H9 (cell line): ENCODE measurements around the gene CAGE1. TPM values are rescaled to one million over a fixed set of nuclear protein-coding genes. Genes with fewer than 3 reads are reported as not detected.

Source experiments
- DNase-seq: peaks from one replicate; pipeline ENCODE4 v3.0.0-alpha.2; 2017
- H2AFZ ChIP-seq: one replicate; pipeline ENCODE4 v1.6.1; 2013; ENCODE audit warnings: mild to moderate bottlenecking, low read length, control low read depth, moderate library complexity
- H2AK5ac ChIP-seq: 2 replicates; pipeline ENCODE4 v1.6.1; 2013; ENCODE audit warnings: low read length, control low read depth, mixed read lengths; ENCODE audit not compliant: insufficient read length
- H2BK120ac ChIP-seq: one replicate; pipeline ENCODE4 v1.6.1; 2013; ENCODE audit warnings: low read depth, mild to moderate bottlenecking, low read length, control low read depth, inconsistent platforms; ENCODE audit not compliant: poor library complexity, severe bottlenecking
- H2BK12ac ChIP-seq: 2 replicates; pipeline ENCODE4 v1.6.1; 2013; ENCODE audit warnings: low read length, control low read depth, mixed read lengths, low read depth; ENCODE audit not compliant: insufficient read length
- H2BK15ac ChIP-seq: 2 replicates; pipeline ENCODE4 v1.6.1; 2013; ENCODE audit warnings: low read depth, low read length, control low read depth
- H2BK20ac ChIP-seq: one replicate; pipeline ENCODE4 v1.6.1; 2013; ENCODE audit warnings: low read depth, mild to moderate bottlenecking, low read length, control low read depth, inconsistent platforms; ENCODE audit not compliant: poor library complexity, severe bottlenecking
- H2BK5ac ChIP-seq: 2 replicates; pipeline ENCODE4 v1.6.1; 2013; ENCODE audit warnings: low read length, control low read depth, mixed read lengths; ENCODE audit not compliant: insufficient read length
- H3K14ac ChIP-seq: 2 replicates; pipeline ENCODE4 v1.6.1; 2013; ENCODE audit warnings: low read length, control low read depth; ENCODE audit not compliant: insufficient read depth
- H3K18ac ChIP-seq: 2 replicates; pipeline ENCODE4 v1.6.1; 2013; ENCODE audit warnings: low read depth, mild to moderate bottlenecking, mixed read lengths, low read length, control low read depth; ENCODE audit not compliant: insufficient read length
- H3K23ac ChIP-seq: 2 replicates; pipeline ENCODE4 v1.6.1; 2013; ENCODE audit warnings: low read length, control low read depth, mixed read lengths, low read depth; ENCODE audit not compliant: insufficient read length
- H3K23me2 ChIP-seq: 2 replicates; pipeline ENCODE4 v1.6.1; 2013; ENCODE audit warnings: low read depth, mild to moderate bottlenecking, mixed read lengths, low read length, control low read depth; ENCODE audit not compliant: insufficient read length, poor library complexity, severe bottlenecking
- H3K27ac ChIP-seq: 2 replicates; pipeline ENCODE4 v1.5.1; 2013; ENCODE audit warnings: low read length, control low read depth, mixed read lengths, low read depth; ENCODE audit not compliant: insufficient read length
- H3K27me3 ChIP-seq: 2 replicates; pipeline ENCODE4 v1.6.1; 2013; ENCODE audit warnings: low read length, control low read depth, inconsistent platforms; ENCODE audit not compliant: insufficient read depth
- H3K4ac ChIP-seq: 2 replicates; pipeline ENCODE4 v1.6.1; 2013; ENCODE audit warnings: low read depth, mild to moderate bottlenecking, control low read depth, inconsistent platforms, low read length, moderate library complexity
- H3K4me1 ChIP-seq: 2 replicates; pipeline ENCODE4 v1.6.1; 2013; ENCODE audit warnings: low read length, control low read depth, inconsistent platforms; ENCODE audit not compliant: insufficient read depth
- H3K4me2 ChIP-seq: 2 replicates; pipeline ENCODE4 v1.6.1; 2013; ENCODE audit warnings: low read length, control low read depth, mixed read lengths; ENCODE audit not compliant: insufficient read length, insufficient read depth
- H3K56ac ChIP-seq: 2 replicates; pipeline ENCODE4 v1.6.1; 2013; ENCODE audit warnings: low read depth, mild to moderate bottlenecking, mixed read lengths, low read length, control low read depth; ENCODE audit not compliant: insufficient read length
- H3K79me1 ChIP-seq: 2 replicates; pipeline ENCODE4 v1.6.1; 2013; ENCODE audit warnings: low read depth, mild to moderate bottlenecking, moderate library complexity, low read length, control low read depth, inconsistent platforms; ENCODE audit not compliant: insufficient read depth, poor library complexity, severe bottlenecking
- H3K79me2 ChIP-seq: 2 replicates; pipeline ENCODE4 v1.6.1; 2013; ENCODE audit warnings: low read length, control low read depth, inconsistent platforms; ENCODE audit not compliant: insufficient read depth
- H3K9ac ChIP-seq: 2 replicates; pipeline ENCODE4 v1.6.1; 2013; ENCODE audit warnings: low read length, control low read depth, mixed read lengths; ENCODE audit not compliant: insufficient read length; ENCODE audit errors: extremely low read depth
- H3K9me3 ChIP-seq: one replicate; pipeline ENCODE4 v1.6.1; 2013; ENCODE audit warnings: low read depth, low read length, inconsistent platforms; ENCODE audit not compliant: control insufficient read depth
- H3T11ph ChIP-seq: one replicate; pipeline ENCODE4 v1.6.1; 2013; ENCODE audit warnings: mild to moderate bottlenecking, low read length, control low read depth, inconsistent platforms
- H4K20me1 ChIP-seq: one replicate; pipeline ENCODE4 v1.6.1; 2013; ENCODE audit not compliant: control insufficient read depth, insufficient read length, insufficient read depth
- H4K5ac ChIP-seq: 2 replicates; pipeline ENCODE4 v1.6.1; 2013; ENCODE audit warnings: low read depth, mild to moderate bottlenecking, mixed read lengths, low read length, control low read depth; ENCODE audit not compliant: insufficient read length
- H4K8ac ChIP-seq: replicated peaks from 2 replicates; pipeline ENCODE4 v1.6.1; 2013; ENCODE audit warnings: low read length, control low read depth, mixed read lengths, low read depth; ENCODE audit not compliant: insufficient read length
- H4K91ac ChIP-seq: 2 replicates; pipeline ENCODE4 v1.6.1; 2013; ENCODE audit warnings: low read depth, mild to moderate bottlenecking, moderate library complexity, mixed read lengths, low read length, control low read depth; ENCODE audit not compliant: insufficient read length
- H3K27ac Mint-ChIP-seq, 3 experiments: 2 replicates in 2 of 3; 3 replicates in 1 of 3; pipeline ENCODE4 v1.8.0; 2020 to 2021; ENCODE audit warnings: mixed read lengths in 3 of 3, mild to moderate bottlenecking in 1 of 3, moderate library complexity in 1 of 3
- H3K27me3 Mint-ChIP-seq: 2 replicates; pipeline ENCODE4 v1.8.0; 2021; ENCODE audit warnings: low read depth, mild to moderate bottlenecking, moderate library complexity, mixed read lengths
- H3K36me3 Mint-ChIP-seq, 3 experiments: 2 replicates in 2 of 3; 3 replicates in 1 of 3; pipeline ENCODE4 v1.8.0; 2020 to 2021; ENCODE audit warnings: low read depth in 3 of 3, mixed read lengths in 3 of 3; ENCODE audit not compliant: insufficient read depth in 1 of 3
- H3K4me1 Mint-ChIP-seq, 2 experiments: 2 replicates each; pipeline ENCODE4 v1.8.0; 2020; ENCODE audit warnings: mixed read lengths in 2 of 2
- H3K4me3 Mint-ChIP-seq, 2 experiments: 2 replicates in 1 of 2; 3 replicates in 1 of 2; pipeline ENCODE4 v1.8.0; 2020 to 2021; ENCODE audit warnings: mild to moderate bottlenecking in 2 of 2, mixed read lengths in 2 of 2, moderate library complexity in 1 of 2
- H3K9me3 Mint-ChIP-seq, 2 experiments: 2 replicates in 1 of 2; 3 replicates in 1 of 2; pipeline ENCODE4 v1.8.0; 2020; ENCODE audit warnings: mild to moderate bottlenecking in 2 of 2, mixed read lengths in 2 of 2, moderate library complexity in 1 of 2
- WGBS: extraction: QIAGEN DNeasy Blood & Tissue Kit; methylation state at CpG from one replicate; pipeline ENCODE4 v1.1.7; 2013; ENCODE audit warnings: missing lambda C conversion rate, low lambda C conversion rate, mixed read lengths; ENCODE audit not compliant: insufficient read length; ENCODE audit errors: extremely low coverage; 5-methylcytosine and 5-hydroxymethylcytosine counted together
- total RNA-seq: library from RNA; stranded (reverse); gene quantifications from 2 replicates; pipeline ENCODE4 v1.2.1, GENCODE V29; 2021
- TF ChIP-seq, protein P1 (sequence below): fragments of 200-600 bp; sonication (generic); conservative IDR thresholded peaks from 3 replicates; pipeline ENCODE4 v1.8.0; 2021; ENCODE audit warnings: antibody characterized with exemption, mild to moderate bottlenecking

The CAGE1 gene
- total RNA-seq, 1 experiment from 2014 or later, result 0.28 TPM

DNA sequence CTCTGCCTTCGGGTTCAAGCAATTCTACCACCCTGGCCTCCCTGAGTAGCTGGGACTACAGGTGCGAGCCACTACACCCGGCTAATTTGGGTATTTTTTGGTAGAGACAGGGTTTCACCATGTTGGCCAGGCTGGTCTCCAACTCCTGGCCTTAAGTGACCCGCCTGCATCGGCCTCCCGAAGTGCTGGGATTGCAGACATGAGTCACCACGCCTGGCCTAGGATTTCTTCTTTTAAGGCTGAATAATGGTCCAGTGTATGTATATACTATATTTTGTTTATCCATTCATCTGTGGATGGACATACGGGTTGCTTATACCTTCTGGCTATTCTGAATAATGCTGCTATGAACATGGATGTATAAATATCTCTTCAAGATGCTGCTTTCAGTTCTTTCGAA, 17.2 kb upstream of the CAGE1 start:
- H3K27ac ChIP-seq, result no peak overlapping the region
- H2BK15ac ChIP-seq, result no peak overlapping the region
- Mint-ChIP-seq H3K27me3 (no peaks in the 10 kb centered on the region), H3K4me1 (no peaks in the 10 kb centered on the region), H3K27ac (no peak overlapping the region), H3K4me3 (no peak overlapping the region), H3K9me3 (no peaks in the 10 kb centered on the region), H3K36me3 (peaks cover 29 to 84% (median 76%) of the 10 kb centered on the region in 3 experiments; a peak in 6 of 7 replicates)
- H3K27me3 ChIP-seq, result no peaks in the 10 kb centered on the region
- H3K79me2 ChIP-seq, result no peaks in the 10 kb centered on the region
- no peak overlapping the region for H3K14ac ChIP-seq
- no peak overlapping the region for H3T11ph ChIP-seq
- DNase-seq, result no peak
- TF ChIP-seq, protein P1, sequence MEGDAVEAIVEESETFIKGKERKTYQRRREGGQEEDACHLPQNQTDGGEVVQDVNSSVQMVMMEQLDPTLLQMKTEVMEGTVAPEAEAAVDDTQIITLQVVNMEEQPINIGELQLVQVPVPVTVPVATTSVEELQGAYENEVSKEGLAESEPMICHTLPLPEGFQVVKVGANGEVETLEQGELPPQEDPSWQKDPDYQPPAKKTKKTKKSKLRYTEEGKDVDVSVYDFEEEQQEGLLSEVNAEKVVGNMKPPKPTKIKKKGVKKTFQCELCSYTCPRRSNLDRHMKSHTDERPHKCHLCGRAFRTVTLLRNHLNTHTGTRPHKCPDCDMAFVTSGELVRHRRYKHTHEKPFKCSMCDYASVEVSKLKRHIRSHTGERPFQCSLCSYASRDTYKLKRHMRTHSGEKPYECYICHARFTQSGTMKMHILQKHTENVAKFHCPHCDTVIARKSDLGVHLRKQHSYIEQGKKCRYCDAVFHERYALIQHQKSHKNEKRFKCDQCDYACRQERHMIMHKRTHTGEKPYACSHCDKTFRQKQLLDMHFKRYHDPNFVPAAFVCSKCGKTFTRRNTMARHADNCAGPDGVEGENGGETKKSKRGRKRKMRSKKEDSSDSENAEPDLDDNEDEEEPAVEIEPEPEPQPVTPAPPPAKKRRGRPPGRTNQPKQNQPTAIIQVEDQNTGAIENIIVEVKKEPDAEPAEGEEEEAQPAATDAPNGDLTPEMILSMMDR, result no peak
- no peak overlapping the region for H3K18ac ChIP-seq
- no peaks in the 10 kb centered on the region for H3K23me2 ChIP-seq
- H3K4me1 ChIP-seq, result no peaks in the 10 kb centered on the region
- no peak overlapping the region for H3K23ac ChIP-seq
- no peak overlapping the region for H2AK5ac ChIP-seq
- H3K56ac ChIP-seq, result no peak overlapping the region
- no peak overlapping the region for H2BK120ac ChIP-seq
- H3K4ac ChIP-seq, result no peak overlapping the region
- H2AFZ ChIP-seq, result no peak overlapping the region
- H3K9ac ChIP-seq, result no peak overlapping the region
- H2BK20ac ChIP-seq, result no peak overlapping the region
- H4K20me1 ChIP-seq, result no peaks in the 10 kb centered on the region
- no peak overlapping the region for H2BK5ac ChIP-seq
- H2BK12ac ChIP-seq, result no peak overlapping the region
- no CpG with 5 or more reads among the region's 9 CpGs for WGBS
- no peak overlapping the region for H4K91ac ChIP-seq
- H3K79me1 ChIP-seq, result no peaks in the 10 kb centered on the region
- H4K5ac ChIP-seq, result no peak overlapping the region
- no peak overlapping the region for H4K8ac ChIP-seq
- no peaks in the 10 kb centered on the region for H3K9me3 ChIP-seq
- H3K4me2 ChIP-seq, result no peak overlapping the region
